Stimulated activated CD8-positive, alpha-beta memory T cell treated with anti-CD3 and anti-CD28 coated beads, Interleukin-7, amount 100 ng/mL, for 1 hour (primary cell): ENCODE measurements around the gene CCNY.

Source experiments
- DNase-seq, 2 donors: peaks; one replicate each; pipeline ENCODE4 v3.0.0-alpha.2; 2020; ENCODE audit warnings: low read depth in 2 of 2

CCNY gene

DNA sequence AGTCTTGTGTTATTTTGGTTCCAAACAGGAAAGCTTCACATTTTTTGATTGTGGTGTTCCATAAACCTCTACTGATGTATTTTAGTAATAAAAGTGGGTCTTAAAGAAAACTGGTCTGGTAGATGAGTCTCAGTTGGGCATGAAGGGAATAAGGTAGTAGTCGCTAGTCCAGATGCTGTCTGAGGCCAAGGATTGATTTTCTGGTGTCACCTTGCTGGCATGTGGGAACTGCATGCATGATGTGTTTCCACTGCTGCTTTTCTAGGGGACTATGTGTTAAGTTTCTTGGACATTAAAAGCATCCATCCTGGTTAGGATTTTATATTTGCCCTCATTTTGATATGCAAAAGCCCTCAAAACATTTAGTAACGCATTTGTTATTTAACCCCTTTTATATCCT is 145.1 kb downstream of the CCNY start:
- no peak for DNase-seq

DNA sequence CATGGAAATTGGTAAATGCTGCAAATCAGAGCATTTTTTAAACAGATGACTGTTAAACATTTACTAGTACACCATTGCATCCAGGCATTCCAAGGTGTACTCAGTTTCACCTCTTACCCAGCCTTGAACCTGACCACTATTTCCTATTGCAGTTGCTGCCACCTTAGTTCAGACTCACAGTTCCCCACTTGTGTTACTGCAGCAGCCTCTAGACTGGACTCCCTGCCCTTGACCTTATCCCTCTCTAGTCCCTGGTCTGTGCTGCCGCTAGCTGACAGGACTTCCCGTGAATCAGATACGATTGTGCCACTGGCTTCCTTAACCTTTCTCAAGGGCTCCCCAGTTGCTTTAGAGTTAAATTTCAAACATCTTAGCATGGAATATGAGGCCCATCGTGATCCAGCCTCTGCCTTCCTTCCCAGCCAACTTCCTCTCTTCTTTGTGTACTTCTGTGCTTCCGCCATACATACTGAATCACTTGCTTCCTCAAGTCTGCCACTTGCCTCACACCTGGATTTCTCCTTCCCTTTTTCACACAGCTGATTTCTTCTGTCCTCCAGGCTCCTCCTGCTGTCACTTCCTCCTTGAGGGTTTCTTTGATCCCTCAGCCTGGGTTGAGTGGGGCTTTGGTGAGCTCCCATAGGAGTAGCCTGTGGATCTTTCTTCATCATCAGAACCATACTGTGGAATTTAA is 150.1 kb downstream of the CCNY start:
- DNase-seq, result no peak

DNA sequence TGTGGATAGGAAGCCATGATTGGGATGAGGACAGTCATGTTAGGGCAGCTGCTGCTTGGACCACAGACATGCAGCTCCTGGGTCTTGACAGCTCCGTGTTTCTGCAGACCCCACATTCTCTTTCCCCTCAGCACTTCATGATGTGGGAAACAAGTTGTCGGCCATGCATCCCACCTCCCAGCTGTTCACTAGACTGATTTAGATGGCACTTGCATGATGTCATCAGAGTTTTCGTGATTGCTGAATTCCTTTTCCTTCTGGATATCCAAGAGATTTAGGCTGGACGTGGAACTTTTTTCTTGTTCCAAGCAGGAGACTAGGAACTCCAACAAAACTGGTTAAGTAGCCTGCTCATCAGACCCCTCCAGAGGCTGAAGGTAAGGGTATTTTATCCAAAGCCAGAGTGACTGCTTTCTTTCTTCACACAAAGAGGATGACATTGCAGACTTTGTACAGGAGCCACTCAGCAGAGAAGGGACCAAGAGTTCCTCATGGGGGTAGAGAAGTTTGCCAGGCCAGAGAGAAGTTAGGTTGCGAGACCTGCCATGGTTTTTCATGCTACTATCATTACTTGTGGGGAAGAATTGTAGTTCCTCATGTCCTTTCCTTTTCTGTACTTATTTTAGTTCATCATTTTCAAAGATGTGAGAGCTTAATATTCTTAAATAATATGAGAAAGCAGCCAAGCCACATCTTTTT is 151.2 kb downstream of the CCNY start:
- no peak for DNase-seq

DNA sequence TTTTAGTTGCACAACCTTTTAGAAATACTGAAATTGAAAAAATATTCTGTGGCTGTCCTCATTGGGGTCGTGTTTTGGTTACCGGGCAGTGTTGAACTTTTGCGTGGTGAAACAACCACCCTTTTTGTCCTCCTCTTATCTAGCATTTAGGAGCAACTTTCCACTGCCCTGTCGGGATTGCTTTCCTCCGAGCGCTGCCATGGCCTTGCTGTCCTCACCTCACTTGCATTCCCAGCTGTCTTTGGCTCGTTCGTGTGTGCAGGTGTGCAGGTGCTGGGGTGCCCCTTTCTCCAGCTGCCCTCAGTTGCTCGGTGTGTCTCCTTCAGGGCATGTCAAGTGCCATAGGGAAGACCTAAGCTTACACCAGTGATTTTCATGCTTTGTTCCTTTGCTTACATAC is 151.9 kb downstream of the CCNY start:
- no peak for DNase-seq

DNA sequence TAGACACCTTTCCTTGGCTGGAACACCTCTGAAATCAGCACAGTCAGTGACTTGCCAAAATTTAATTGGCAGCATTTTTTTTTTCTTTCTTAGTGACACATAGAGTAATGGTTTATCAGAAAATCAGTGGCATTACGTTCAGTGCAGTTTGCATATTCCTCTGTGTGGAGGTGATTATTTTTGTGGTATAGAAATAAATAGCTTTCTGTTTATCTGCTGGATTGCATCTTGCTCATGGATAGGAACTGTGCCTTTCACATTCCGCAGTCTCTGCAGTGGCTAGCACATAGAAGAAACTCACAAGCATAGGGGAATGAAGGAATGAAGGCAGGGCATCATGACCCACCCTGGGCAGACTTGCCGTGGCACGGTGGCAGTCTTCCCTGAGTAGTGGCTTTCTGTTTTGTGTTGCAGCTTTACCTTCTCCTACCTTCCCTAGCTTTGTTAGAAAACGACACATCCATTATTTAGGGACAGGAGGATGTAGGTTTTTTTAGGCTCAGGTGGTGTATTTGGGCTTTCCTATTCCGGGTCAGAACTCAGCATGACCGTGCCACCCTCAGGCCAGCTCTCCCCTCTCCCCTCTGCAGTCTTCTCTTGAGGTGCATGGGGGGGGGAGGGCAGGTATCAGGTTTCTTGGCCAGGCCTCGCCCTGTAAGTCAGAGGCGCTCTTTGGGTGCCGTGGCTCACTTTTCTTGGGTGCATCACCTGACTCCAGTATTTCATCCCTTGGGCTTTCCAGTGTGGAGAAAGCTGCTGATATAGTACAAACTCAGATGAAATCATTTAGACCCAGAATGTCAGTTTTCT is 156.3 kb downstream of the CCNY start:
- no peak for DNase-seq

DNA sequence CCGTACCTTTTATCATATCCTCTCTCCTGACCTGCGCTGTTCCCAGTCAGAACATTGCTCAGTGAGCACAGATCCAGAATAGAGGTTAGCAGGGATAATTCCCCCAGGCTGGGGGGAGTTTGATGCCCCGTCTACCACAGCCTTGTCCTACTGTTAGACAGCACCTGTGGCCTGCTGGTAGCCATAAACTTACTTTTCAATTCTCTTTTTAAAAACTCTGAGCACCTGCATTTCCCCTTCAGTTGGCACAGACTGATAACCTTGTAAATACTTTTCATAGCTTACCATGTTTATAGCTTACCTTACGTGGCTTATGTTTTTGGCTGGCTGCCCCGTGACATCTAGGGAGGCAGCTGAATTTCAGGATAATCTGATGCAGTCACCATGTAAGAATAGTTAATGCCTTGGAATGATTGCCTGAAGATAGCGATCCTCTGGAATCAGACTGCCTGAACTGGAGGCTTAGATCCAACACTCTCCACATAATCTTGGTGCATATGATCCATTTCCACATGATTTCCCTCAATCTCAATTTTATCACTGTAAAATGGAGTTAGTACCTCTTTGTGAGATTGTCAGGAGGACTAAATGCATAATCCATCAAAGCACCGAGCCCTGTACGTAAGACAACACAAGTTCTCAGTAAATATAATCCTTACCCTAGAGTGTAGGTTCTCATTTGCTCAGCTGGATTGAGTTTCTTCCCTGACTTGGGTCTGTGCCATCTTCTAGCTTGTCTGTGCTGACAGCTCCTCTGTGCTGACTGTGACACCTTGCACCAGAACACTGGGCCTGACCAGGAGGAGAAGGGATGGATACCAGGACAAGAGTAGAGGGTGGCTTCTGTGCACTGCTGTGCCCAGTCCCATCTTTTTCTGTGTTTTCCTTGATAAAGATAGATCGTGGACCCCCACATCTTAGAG is 157.1 kb downstream of the CCNY start:
- DNase-seq, result no peak

DNA sequence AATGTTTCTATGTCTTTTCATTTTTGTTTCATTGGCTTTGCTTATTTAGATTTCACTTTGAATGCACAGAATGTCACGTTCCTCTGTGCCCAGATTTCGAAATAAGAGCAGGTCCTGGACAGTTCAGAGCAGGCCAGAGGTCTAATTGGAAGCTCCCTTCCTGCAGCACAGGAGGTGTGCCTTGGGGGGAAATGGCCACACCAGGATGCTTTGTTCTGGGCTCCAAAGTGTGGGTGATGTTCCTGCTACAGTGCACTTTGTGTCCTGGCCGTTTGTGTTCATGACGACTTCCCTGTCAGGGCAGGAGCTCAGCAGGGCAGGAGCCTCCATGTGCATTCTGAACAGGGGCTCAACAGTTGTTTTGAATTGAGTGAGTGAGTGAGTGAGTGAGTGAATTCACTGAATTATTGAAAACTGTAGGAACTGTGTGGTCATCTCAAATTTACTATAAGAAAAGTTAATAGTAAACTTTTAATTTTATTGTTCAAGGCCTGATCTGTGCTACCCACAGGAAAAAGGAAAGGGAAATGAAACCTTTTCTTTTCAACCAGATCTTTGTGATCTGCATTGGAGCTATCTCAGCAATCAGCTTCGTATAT is 159.3 kb downstream of the CCNY start:
- no peak for DNase-seq

DNA sequence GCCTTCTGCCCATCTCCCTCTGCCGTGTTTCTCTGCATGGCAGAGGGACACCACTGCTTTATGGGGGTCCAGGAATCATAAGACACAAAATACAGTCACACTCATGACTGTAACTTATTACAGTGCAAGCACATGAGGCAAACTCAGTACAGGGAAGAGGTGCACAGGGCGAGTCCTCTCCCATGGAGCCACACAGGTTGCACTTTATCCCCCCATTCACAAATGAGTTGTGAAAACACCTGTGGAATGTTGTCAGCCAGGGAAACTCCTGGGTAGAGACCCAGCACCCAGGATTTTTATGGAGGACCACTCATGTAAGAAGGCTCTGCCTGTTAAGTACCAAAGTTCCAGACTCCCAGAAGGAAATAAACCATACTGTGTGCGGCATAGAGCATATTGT is 161.6 kb downstream of the CCNY start:
- no peak for DNase-seq

DNA sequence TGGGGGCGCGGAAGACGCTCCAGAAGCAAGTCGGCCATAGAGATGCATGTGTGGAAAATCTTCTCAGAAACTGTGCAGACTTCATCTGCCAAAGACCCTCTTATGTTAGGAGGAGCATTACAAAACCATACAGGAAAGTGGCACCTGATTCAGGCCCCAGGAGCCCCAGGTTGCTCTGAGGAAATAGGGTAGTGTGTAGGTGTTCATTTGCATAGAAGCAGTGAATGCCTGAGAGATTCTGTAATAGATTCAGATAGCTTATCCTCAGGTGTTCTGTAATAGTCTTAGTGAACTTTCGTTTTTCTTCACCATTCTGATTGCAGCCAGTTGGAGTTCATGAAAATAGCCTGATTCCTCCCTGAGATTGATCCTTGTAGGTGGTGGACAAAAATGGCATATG is 162.4 kb downstream of the CCNY start:
- DNase-seq, result no peak

DNA sequence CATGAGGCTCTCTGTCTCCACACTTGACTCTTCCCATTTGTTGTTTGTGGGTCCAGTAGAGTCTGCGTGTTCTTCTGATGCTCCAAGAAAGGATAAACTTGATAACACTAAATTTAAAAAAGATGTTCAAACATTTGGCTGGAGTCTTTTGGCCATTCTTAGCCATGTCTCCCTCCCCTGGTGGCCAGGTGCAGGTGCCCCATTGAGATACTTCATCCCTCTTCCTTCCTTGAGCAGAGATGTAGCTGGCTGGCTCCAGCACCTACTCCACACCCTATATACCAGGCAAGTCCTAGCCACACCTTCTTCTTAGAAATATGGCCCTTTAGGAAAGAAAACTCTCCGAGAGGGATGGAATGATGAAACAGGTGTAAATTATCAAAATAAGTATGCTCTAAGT is 165.6 kb downstream of the CCNY start:
- DNase-seq, result no peak

DNA sequence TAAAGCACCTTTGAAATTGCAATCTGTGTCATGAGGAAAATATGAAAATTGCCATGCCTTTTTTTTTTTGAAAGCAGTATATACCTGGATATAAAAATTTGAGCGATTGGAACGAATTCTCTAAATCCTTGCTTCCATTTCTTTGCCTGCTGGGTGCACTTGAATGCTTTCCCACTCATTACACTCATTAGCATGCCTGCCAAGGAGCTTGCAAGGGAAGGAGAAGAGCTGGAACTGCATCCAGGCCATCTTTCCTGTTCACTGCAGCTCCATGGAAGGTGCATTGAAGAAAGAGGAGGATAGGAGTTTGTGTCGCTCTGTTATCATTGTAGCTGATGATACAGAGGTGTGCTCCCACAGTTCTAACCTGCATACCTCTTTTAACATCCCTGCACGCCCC is 166.4 kb downstream of the CCNY start:
- DNase-seq, result no peak

DNA sequence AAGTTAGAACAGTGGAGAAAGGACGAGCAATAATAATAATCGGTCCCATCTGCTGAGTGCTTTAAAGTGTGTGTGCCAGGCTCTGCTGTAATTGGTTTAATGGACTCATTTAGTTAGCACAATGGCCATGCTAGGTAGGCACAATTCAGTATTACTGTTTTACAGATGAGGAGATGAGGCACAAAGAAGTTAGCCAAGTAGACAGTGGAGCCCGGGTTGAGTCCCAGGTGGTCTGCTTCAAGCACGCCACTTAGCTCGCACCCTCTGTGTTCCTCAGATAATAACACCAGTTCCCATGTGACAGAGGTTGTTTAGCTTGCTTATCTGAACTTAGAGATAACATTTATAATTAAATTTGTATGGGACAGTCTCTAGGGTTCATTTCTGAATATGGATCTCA is 167.3 kb downstream of the CCNY start:
- no peak for DNase-seq

DNA sequence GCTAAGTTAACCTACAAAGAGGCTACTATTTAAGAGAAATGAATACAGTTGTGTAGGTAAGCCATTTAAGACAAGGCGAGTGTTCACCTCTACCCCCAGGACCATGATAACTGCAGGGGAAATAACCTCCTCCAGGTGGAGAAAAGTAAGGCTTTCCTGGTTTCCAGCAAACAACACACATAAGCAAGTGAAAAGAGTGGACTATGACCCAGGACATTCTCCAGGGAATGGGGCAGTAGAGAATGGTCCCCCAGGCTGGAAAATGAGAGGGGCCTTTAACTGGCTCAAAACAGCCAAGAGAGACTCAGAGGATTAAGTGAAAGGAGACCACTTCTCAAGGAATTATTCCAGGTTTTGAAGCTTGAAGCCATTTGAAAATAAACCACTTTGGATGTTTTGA is 167.8 kb downstream of the CCNY start:
- no peak for DNase-seq

DNA sequence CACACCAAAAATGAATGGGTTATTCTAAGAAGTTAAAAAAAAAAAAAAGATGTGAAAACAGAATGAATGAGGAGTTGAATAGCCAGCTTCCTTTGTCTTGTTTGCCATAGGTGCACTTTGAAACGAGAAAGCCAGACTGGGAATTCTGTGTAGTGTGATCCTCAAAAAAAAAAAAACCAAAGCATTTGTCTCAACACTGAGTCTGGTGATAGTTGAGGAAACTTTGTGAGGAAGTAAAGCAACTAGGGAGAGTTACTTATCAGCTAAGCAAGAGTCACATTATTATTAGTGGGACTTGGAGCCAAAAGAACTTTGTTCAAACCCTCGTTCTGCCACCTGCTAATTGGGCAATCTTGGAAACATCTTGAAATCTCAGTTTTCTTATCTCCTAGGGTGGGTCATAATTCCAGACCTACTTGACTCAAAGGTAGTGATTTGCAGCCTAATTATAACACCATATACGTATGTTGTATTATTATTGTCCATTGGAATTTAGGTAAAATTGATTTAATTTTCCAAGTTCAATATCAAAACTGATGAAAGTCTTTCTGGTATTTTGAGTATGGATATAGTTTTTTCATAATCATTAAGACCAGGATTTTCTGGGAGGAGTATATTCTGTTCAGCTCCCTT is 169.0 kb downstream of the CCNY start:
- no peak for DNase-seq

DNA sequence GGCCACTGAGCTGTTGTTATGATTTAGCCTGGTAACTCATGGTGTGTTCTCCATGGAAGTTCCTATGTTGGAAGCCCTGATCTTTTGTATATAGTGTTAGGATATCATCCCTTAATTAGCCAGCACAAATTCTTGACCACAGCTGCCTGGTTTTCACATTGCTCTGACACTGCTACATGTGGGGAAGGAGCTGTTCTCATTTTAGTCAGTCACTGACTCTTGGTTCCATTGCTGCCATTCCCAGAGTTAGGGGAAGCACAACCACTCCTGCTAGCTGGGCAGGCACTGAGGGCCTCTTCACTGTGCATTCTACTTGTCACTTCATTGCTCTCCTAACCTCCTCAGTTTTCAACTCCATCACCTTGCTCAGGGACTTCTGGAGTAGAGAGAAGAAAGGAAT is 170.4 kb downstream of the CCNY start:
- no peak for DNase-seq

DNA sequence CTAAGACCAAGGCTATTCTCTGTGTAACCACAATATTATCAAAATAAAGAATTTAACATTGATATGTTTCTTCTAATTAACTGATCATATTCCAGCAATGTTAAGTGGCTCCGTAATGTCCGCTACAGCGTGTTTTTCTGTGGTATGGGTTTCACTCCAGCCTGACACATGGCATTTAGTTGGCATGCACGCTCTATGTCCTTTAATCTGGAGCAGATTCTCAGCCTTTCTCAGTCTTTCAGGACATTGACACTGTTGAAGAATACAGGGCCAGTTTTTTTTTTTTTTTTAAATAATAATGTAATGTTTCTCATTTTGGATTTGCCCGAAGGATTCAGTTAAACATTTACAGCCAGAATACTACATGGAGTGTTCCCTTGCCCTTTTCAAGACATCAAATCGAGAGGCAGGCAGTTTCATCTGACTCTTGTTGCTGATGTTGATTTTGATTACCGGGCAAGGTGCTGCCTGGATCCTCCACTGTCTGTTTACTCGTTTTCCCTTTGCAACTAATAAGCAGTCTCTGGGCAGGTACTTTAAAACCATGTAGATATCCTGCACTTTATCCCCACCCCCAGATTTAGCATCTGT is 171.3 kb downstream of the CCNY start:
- no peak for DNase-seq

DNA sequence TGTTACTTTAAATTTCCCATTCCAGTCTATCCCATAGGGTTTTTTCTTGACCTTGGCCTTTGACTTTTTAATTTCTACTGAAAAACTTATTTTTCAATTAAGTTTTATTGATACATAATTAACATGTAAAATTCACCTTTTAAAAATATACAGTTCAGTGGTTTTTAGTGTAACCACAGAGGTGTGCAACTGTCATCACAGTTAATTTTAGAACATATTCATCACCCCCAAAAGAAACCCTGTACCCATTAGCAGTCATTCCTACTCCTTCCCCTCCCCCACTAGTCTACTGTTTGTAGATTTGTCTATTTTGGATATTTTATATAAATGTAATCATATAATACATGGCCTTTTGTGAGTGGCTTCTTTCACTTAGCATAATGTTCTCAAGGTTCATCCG is 172.3 kb downstream of the CCNY start:
- DNase-seq, result no peak

DNA sequence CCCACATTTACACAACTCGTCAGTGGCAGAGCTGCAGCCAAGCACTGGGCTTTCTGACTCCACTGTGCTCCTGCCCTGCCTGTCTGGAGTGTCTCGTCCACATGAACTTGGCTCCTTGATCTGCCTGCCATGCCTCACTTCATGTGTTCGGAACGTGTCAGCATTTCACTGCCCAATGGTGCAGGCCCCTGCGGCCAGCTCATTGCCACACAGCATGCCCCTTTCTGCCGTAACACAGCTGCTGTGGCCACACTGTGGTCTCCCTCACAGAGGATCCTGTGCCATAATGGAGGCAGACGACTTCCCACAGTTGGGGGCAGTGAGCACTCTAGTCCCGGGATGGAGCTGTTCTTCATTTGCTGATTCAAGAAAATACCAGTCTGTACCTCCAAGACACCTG is 174.6 kb downstream of the CCNY start:
- no peak for DNase-seq

DNA sequence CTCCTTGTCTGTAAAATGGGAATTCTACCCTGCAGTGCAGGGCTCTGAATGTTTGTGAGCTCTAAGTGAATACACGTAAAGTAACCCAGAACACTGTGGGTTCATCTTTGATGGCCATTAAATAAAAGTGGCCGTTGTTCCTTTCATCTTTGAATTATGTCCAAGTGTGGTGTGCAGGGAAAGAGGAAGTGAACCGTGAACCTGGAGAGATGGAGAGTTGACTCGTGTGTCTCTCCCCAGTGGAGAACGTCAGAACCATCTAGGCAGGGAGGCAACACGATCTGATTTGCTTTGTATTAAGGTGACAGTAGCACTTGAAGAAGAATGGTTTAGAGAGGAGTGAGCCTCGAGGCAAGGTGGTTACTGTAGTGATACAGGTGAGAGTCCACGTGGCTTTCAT is 175.3 kb downstream of the CCNY start:
- no peak for DNase-seq

DNA sequence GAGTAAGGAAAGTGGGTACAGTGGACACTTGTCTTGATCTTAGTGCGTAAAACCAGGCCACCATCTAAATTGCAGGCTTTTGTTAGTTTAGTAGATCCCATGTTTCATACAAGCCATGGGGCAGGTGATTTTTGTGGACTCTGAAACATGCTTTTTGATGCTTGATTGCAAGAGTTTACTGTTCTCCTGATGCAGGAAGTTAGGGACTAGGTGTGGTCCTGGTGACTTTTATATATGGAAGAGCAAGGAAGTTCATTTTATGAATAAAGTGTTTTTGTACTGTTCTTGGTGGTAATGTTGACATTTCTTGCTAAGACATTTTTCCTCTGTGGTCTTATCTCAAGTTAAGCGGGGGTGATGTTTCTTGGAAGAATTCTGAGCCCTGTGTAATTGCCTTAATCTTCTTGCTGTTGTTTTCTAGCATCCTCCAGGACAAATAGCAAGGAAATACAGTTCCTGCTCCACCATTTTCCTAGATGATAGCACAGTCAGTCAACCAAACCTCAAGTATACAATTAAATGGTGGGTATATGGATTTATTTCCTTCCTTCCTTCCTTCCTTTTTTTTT is 179.9 kb downstream of the CCNY start:
- DNase-seq, result no peak
